WTC11 (cell line): ENCODE data around the gene NRF1.

Experiments used
- ARID4B ChIP-seq: sonication (generic); formaldehyde crosslinking; IDR thresholded peaks from 2 replicates; pipeline ENCODE4 v1.8.0; 2023; ENCODE audit warnings: missing genetic modification reagents, mild to moderate bottlenecking, borderline replicate concordance
- IRF2 ChIP-seq: sonication (generic); formaldehyde crosslinking; IDR thresholded peaks from 2 replicates; pipeline ENCODE4 v1.8.0; 2022; ENCODE audit warnings: low read depth, missing genetic modification reagents, borderline replicate concordance
- USF2 ChIP-seq: sonication (generic); formaldehyde crosslinking; IDR thresholded peaks from 2 replicates; pipeline ENCODE4 v1.8.1; 2023; ENCODE audit warnings: mild to moderate bottlenecking, missing genetic modification reagents, moderate library complexity
- ZNF138 ChIP-seq: sonication (generic); formaldehyde crosslinking; conservative IDR thresholded peaks from 2 replicates; pipeline ENCODE4 v1.8.1; 2022; ENCODE audit warnings: mild to moderate bottlenecking, moderate library complexity, missing genetic modification reagents
- ZNF423 ChIP-seq: fragments of 250-450 bp; sonication (Bioruptor Pico); IDR thresholded peaks from 2 replicates; pipeline ENCODE4 v2.1.2; 2022; ENCODE audit warnings: mild to moderate bottlenecking, moderate library complexity
- ZNF532 ChIP-seq: fragments of 250-450 bp; sonication (Bioruptor Pico); IDR thresholded peaks from 2 replicates; pipeline ENCODE4 v1.9.0; 2021; ENCODE audit warnings: mild to moderate bottlenecking, borderline replicate concordance
- TF ChIP-seq, protein P1 (sequence below): sonication (generic); formaldehyde crosslinking; IDR thresholded peaks from 2 replicates; pipeline ENCODE4 v1.8.0; 2022; ENCODE audit warnings: mild to moderate bottlenecking, missing genetic modification reagents
- TF ChIP-seq, protein P2 (sequence below): sonication (generic); formaldehyde crosslinking; IDR thresholded peaks from 2 replicates; pipeline ENCODE4 v1.8.1; 2023; ENCODE audit warnings: mild to moderate bottlenecking, missing genetic modification reagents
- TF ChIP-seq, protein P3 (sequence below): fragments of 200-600 bp; IDR thresholded peaks from 2 replicates; pipeline ENCODE4 v1.8.0; 2022; ENCODE audit warnings: antibody characterized with exemption
- TF ChIP-seq, protein P4 (sequence below): sonication (generic); formaldehyde crosslinking; IDR thresholded peaks from 2 replicates; pipeline ENCODE4 v1.8.1; 2022; ENCODE audit warnings: low read depth, mild to moderate bottlenecking, moderate library complexity, missing genetic modification reagents, borderline replicate concordance

DNA sequence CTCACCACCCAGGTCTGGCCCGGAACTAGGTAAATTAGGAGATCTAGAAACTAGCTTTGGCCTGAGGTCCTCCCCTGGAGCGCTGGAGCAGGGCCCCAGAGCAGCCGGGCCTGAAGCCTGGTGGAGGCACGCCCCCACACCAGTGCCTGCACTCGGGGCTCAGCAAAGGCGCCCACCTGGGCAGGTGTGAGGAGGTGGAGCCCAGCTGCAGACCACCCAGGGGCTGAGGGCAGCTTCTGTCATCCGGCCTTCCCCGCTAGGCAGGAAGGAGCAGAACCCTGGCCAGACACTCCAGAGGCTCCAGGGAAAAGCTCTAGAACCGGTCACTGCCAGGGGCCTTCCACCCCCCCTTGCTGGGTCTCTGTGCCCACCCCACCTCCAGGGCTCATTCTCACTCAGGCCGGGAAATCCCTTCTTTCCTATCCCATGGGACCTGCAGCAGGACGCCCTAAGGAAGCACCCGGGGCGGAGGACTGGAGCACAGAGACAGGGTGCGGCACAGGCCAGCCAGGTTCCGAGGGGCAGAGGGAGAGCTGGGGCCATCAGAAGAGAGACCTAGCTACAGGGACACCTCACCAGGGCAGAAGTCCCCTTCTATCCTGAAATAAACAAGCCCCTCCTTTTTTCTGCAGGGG lies 161.2 kb downstream of the NRF1 start:
- TF ChIP-seq, protein P1, sequence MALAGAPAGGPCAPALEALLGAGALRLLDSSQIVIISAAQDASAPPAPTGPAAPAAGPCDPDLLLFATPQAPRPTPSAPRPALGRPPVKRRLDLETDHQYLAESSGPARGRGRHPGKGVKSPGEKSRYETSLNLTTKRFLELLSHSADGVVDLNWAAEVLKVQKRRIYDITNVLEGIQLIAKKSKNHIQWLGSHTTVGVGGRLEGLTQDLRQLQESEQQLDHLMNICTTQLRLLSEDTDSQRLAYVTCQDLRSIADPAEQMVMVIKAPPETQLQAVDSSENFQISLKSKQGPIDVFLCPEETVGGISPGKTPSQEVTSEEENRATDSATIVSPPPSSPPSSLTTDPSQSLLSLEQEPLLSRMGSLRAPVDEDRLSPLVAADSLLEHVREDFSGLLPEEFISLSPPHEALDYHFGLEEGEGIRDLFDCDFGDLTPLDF (CRISPR knock-in tag), result no peak
- TF ChIP-seq IRF2 (CRISPR knock-in tag) (no peak), ZNF423 (CRISPR knock-in tag) (no peak), USF2 (CRISPR knock-in tag) (no peak), ARID4B (CRISPR knock-in tag) (no peak), ZNF532 (CRISPR knock-in tag) (no peak), ZNF138 (no peak)
- TF ChIP-seq, protein P2, sequence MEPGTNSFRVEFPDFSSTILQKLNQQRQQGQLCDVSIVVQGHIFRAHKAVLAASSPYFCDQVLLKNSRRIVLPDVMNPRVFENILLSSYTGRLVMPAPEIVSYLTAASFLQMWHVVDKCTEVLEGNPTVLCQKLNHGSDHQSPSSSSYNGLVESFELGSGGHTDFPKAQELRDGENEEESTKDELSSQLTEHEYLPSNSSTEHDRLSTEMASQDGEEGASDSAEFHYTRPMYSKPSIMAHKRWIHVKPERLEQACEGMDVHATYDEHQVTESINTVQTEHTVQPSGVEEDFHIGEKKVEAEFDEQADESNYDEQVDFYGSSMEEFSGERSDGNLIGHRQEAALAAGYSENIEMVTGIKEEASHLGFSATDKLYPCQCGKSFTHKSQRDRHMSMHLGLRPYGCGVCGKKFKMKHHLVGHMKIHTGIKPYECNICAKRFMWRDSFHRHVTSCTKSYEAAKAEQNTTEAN (CRISPR knock-in tag), result no peak
- TF ChIP-seq, protein P3, sequence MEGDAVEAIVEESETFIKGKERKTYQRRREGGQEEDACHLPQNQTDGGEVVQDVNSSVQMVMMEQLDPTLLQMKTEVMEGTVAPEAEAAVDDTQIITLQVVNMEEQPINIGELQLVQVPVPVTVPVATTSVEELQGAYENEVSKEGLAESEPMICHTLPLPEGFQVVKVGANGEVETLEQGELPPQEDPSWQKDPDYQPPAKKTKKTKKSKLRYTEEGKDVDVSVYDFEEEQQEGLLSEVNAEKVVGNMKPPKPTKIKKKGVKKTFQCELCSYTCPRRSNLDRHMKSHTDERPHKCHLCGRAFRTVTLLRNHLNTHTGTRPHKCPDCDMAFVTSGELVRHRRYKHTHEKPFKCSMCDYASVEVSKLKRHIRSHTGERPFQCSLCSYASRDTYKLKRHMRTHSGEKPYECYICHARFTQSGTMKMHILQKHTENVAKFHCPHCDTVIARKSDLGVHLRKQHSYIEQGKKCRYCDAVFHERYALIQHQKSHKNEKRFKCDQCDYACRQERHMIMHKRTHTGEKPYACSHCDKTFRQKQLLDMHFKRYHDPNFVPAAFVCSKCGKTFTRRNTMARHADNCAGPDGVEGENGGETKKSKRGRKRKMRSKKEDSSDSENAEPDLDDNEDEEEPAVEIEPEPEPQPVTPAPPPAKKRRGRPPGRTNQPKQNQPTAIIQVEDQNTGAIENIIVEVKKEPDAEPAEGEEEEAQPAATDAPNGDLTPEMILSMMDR, result no peak
- TF ChIP-seq, protein P4, sequence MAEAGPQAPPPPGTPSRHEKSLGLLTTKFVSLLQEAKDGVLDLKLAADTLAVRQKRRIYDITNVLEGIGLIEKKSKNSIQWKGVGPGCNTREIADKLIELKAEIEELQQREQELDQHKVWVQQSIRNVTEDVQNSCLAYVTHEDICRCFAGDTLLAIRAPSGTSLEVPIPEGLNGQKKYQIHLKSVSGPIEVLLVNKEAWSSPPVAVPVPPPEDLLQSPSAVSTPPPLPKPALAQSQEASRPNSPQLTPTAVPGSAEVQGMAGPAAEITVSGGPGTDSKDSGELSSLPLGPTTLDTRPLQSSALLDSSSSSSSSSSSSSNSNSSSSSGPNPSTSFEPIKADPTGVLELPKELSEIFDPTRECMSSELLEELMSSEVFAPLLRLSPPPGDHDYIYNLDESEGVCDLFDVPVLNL (CRISPR knock-in tag), result no peak
